Adrenal gland (tissue), 12 donors: ENCODE results near the gene NUP37. TPM values are rescaled to one million over a fixed set of nuclear protein-coding genes. Genes with fewer than 3 reads are reported as not detected.
A peak's percentile ranks its signal among the peaks of the same experiment; 100 is the strongest.
"Not testable (repeated sequence)": the region's sequence is repeated elsewhere in the genome, so short reads cannot be mapped to it uniquely, and the experiment has no call there.

Source experiments
- DNase-seq, 7 donors: peaks; one replicate each; pipeline ENCODE4 v3.0.0-alpha.2; 2019 to 2020
- H3K27ac ChIP-seq, 5 donors: fragments of 200-600 bp; sonication (generic) in 4 of 5; 1 replicate in 3 of 5; 2 replicates in 2 of 5; pipeline versions ENCODE4 v1.5.1 to v1.8.0; 2016 to 2020; ENCODE audit warnings: mild to moderate bottlenecking in 1 of 5
- H3K27me3 ChIP-seq: fragments of 200-600 bp; 2 replicates; pipeline ENCODE4 v1.8.0; 2021
- H3K36me3 ChIP-seq, 2 donors: fragments of 200-600 bp; replicated peaks in 1 of 2; 1 replicate in 1 of 2; 2 replicates in 1 of 2; pipeline versions ENCODE4 v1.5.1 to v1.8.0; 2018 to 2022
- H3K4me1 ChIP-seq, 2 donors: fragments of 200-600 bp; replicated peaks in 1 of 2; 1 replicate in 1 of 2; 2 replicates in 1 of 2; pipeline versions ENCODE4 v1.5.1 to v1.8.0; 2018 to 2021
- H3K4me3 ChIP-seq, 4 donors: fragments of 200-600 bp; sonication (generic) in 3 of 4; one replicate each; pipeline ENCODE4 v1.5.1; 2016 to 2018
- H3K9me3 ChIP-seq, 3 donors: fragments of 200-600 bp; sonication (generic) in 1 of 3; replicated peaks in 1 of 3; 1 replicate in 2 of 3; 2 replicates in 1 of 3; pipeline versions ENCODE4 v1.5.1 to v1.8.0; 2016 to 2021
- POLR2A ChIP-seq, 2 donors: fragments of 450-650 bp; IDR thresholded peaks; one replicate each; pipeline ENCODE4 v1.6.1; 2017; ENCODE audit warnings: antibody characterized with exemption in 2 of 2, mild to moderate bottlenecking in 2 of 2, moderate library complexity in 1 of 2
- WGBS, 4 donors: extraction: QIAGEN DNeasy Blood & Tissue Kit in 2 of 4; methylation state at CpG; one replicate each; pipeline versions ENCODE4 v1.1.5 to v1.1.7; 2013 to 2017; 5-methylcytosine and 5-hydroxymethylcytosine counted together
- intact Hi-C, 2 donors: fragments of 100-400 bp; cut with DNase I; formaldehyde crosslinking; loops; one replicate each; pipeline versions ENCODE4 v1.14.1 to v1.15.0; 2022 to 2023
- polyA plus RNA-seq, 3 donors: library from polyadenylated mRNA; stranded (reverse); fragments of 200-250 nt in 2 of 3; fragments of 350-450 nt in 1 of 3; fragmentation: Illumina TruSeq in 1 of 3; extraction: RNeasy Lipid Tissue Mini Kit (QIAGEN cat#74804) in 1 of 3; gene quantifications; one replicate each; pipeline ENCODE4 v1.2.3, GENCODE V29; 2013 to 2014
- total RNA-seq, 9 donors: library from RNA; depleted of rRNA in 4 of 9; stranded (reverse); fragments of >200 nt in 4 of 9; fragments of 120-200 nt in 1 of 9; fragmentation: NEBNext Ultra II Directional in 1 of 9; extraction: Animal tissue kit (Norgen Biotek cat#: 25700) in 1 of 9; gene quantifications; one replicate each; pipeline versions ENCODE4 v1.1.0 to v1.2.4, GENCODE V29; 2013 to 2023
- TF ChIP-seq, protein P1 (sequence below), 6 experiments: fragments of 450-650 bp in 4 of 6; fragments of 200-600 bp in 2 of 6; sonication (generic) in 1 of 6; IDR thresholded peaks; 1 replicate in 5 of 6; 2 replicates in 1 of 6; pipeline versions ENCODE4 v1.5.1 to v1.8.0; 2016 to 2021; ENCODE audit warnings: antibody characterized with exemption in 6 of 6, mild to moderate bottlenecking in 2 of 6, moderate library complexity in 1 of 6
- donor health status: healthy with polysubstance abuse.
- donor health status: Bipolar disorder and iron deficiency.
- donor health status: DM: yes; HTN: yes; CAD: no.
- donor health status: DM: no; HTN: no; CAD: no.
- donor health status: DM: no; HTN: no; CAD: no.
- donor health status: DM: yes; HTN: yes; CAD: no.

NUP37 gene
- total and polyA plus RNA-seq, 12 donors: 8.6 to 80.8 (median 28.1) TPM

DNA sequence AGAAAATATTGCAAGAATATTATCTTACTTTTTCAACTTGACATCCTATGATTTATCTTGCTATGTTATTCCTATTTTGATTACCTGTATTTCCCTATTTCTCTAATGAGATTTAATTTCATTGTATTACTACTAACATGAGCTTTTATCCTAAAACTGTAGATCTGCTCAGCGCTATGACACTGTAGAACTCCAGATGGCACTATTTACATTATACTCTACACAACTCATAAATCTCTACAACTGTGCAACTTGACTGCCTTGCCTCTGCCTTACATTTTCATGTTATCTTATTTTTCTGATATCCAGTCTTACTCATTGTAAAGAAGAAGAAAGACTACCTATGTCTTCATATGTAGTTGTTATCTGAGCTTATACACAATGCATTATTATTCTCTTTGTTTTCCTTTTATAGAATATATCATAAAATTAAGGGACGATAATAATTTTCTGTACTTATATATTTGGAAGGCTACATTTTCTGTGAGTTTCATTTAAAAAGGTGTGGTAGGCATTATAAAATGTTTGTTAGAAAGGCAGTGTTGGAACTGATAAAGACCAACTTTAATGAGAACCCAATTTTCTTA, 24.1 kb downstream of the NUP37 start:
- TF ChIP-seq, protein P1, sequence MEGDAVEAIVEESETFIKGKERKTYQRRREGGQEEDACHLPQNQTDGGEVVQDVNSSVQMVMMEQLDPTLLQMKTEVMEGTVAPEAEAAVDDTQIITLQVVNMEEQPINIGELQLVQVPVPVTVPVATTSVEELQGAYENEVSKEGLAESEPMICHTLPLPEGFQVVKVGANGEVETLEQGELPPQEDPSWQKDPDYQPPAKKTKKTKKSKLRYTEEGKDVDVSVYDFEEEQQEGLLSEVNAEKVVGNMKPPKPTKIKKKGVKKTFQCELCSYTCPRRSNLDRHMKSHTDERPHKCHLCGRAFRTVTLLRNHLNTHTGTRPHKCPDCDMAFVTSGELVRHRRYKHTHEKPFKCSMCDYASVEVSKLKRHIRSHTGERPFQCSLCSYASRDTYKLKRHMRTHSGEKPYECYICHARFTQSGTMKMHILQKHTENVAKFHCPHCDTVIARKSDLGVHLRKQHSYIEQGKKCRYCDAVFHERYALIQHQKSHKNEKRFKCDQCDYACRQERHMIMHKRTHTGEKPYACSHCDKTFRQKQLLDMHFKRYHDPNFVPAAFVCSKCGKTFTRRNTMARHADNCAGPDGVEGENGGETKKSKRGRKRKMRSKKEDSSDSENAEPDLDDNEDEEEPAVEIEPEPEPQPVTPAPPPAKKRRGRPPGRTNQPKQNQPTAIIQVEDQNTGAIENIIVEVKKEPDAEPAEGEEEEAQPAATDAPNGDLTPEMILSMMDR (IDR thresholded peaks at IDR 0.05): peak in 1 of 6 experiments; percentile 13
- no peak for TF ChIP-seq POLR2A (IDR thresholded peaks at IDR 0.05)
- no peaks in the 10 kb centered on the region for H3K36me3 ChIP-seq
- H3K9me3 ChIP-seq: no peaks in the 10 kb centered on the region

DNA sequence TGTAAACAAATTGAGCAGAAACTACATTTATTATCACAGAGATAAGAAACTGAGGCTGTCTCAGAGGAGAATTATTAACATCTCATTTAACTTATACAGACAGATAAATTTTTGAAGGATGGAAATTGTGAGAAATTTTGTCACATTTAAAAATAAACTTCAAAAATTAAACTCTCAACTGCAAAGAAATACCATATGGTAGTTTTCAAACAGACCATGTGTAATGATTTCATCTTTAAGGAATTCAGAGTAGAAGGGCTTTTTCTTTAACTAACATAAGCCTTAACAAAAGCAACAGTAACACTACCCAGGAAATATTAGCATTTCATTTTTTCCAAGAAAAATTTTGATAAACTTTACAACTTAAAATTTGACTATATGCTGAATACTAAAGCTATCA, 26.6 kb downstream of the NUP37 start:
- no peaks in the 10 kb centered on the region for H3K36me3 ChIP-seq
- no peaks in the 10 kb centered on the region for H3K27me3 ChIP-seq
- TF ChIP-seq POLR2A (IDR thresholded peaks at IDR 0.05): no peak
- TF ChIP-seq, protein P1 (IDR thresholded peaks at IDR 0.05): no peak
- DNase-seq: no peak
- no peak overlapping the region for H3K4me3 ChIP-seq
- H3K27ac ChIP-seq: no peak overlapping the region
- intact Hi-C loops: no loop called here
- peaks cover 0 to 4% of the 10 kb centered on the region in 2 donors for H3K4me1 ChIP-seq
- H3K9me3 ChIP-seq: no peaks in the 10 kb centered on the region

More for the DNA sequence above, 24.1 kb downstream of the NUP37 start:
- WGBS, 4 donors: 80 to 85% (median 84%) methylated on average over 2 of the region's 2 CpGs
- no peak for DNase-seq
- intact Hi-C loops: no loop called here
- no peak overlapping the region for H3K4me3 ChIP-seq
- no peaks in the 10 kb centered on the region for H3K27me3 ChIP-seq
- H3K4me1 ChIP-seq: peaks cover 0 to 4% of the 10 kb centered on the region in 2 donors
- H3K27ac ChIP-seq: no peak overlapping the region

DNA sequence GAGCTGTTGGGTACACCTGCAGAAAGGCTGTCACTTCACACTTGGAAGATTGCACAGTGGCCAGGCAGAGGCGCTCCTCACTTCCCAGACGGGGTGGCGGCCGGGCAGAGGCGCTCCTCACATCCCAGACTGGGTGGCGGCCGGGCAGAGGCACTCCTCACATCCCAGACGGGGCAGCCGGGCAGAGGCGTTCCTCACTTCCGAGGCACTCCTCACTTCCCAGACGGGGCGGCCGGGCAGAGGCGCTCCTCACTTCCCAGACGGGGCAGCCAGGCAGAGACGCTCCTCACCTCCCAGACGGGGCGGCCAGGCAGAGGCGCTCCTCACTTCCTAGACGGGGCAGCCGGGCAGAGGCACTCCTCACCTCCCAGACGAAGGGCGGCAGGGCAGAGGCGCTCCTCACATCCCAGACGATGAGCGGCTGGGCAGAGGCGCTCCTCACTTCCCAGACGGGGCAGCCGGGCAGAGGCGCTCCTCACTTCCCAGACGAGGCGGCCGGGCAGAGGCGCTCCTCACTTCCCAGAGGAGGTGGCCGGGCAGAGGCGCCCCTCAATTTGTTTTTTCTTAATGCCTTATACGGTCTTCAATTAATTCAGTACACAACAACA, 30.6 kb downstream of the NUP37 start:
- DNase-seq, H3K27ac ChIP-seq, H3K9me3 ChIP-seq, H3K4me1 ChIP-seq, H3K27me3 ChIP-seq, H3K4me3 ChIP-seq, H3K36me3 ChIP-seq, intact Hi-C loops: not testable (repeated sequence)
- WGBS, 4 donors: 97 to 100% (median 98%) methylated on average over 10 to 38 of the region's 38 CpGs

DNA sequence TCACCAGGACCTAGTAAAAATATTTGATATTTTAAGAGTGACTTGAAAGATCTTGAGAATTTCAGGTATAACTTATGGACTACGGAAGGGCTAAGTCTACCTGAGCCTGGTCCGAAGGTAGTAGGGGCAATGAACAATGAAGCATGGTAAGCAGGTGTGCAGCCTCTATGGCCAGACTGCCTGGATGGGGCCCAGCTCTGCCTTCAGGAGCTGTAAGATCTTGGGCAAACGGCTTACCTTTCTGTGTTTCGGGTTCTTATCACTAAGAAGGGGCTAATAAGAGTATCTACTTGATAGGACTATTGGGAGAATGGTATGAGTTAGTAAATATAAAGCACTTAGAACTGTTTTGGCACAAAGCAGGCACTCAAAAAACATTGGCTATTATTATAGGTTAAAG, 39.1 kb downstream of the NUP37 start:
- no peak for TF ChIP-seq POLR2A (IDR thresholded peaks at IDR 0.05)
- TF ChIP-seq, protein P1 (IDR thresholded peaks at IDR 0.05): no peak
- no peak overlapping the region for H3K27ac ChIP-seq
- H3K36me3 ChIP-seq: peaks cover 0 to 4% of the 10 kb centered on the region in 2 donors
- H3K4me1 ChIP-seq: no peaks in the 10 kb centered on the region
- 96 to 100% (median 97%) methylated on average over 4 of the region's 4 CpGs for WGBS, 4 donors
- H3K9me3 ChIP-seq: no peaks in the 10 kb centered on the region
- H3K4me3 ChIP-seq: no peak overlapping the region
- intact Hi-C loops: no loop called here
- no peak for DNase-seq
- H3K27me3 ChIP-seq: no peaks in the 10 kb centered on the region

DNA sequence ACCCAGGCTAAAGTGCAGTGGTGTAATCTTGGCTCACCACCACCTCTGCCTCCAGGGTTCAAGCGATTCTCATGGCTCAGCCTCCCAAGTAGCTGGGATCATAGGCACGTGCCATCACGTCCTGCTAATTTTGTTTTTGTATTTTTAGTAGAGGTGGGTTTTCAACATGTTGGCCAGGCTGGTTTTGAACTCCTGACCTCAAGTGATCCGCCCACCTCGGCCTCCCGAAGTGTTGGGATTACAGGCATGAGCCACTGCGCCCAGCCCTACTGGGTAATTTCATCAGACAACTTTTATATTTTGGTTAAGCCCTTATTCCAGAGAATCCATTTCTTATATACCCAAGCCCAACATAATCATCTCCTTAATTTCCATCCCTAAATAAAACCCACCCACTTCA, 47.8 kb downstream of the NUP37 start:
- H3K27me3 ChIP-seq, H3K27ac ChIP-seq, H3K36me3 ChIP-seq, H3K4me1 ChIP-seq, H3K4me3 ChIP-seq, intact Hi-C loops, H3K9me3 ChIP-seq, DNase-seq: not testable (repeated sequence)
- 94 to 97% (median 95%) methylated on average over 7 of the region's 7 CpGs for WGBS, 4 donors
